ENCODE measurements around the gene IFNLR1.

IFNLR1 gene

GRCh38 chr1:24173638-24174575 lies 13.2 kb downstream of the IFNLR1 start:
- DNase-seq, result no peak
- no peaks in the 10 kb centered on the region for H3K4me1 ChIP-seq (ENCODE audit: control extremely low read depth in 1 of 4, control insufficient read depth in 4 of 4, insufficient read depth in 4 of 4, low read length in 3 of 4)
- no peaks in the 10 kb centered on the region for H3K36me3 ChIP-seq (ENCODE audit: control insufficient read depth in 4 of 4, insufficient read depth in 4 of 4, low read length in 3 of 4)
- no peak overlapping the region for H3K4me3 ChIP-seq (ENCODE audit: control insufficient read depth in 1 of 7, extremely low read depth in 1 of 7, insufficient read depth in 4 of 7, low read depth in 2 of 7, low read length in 6 of 7)
- POLR2A ChIA-PET, result no interaction called here
- H3K27me3 ChIP-seq (replicated peaks in 2 of 5; ENCODE audit: control insufficient read depth in 4 of 5, insufficient read depth in 5 of 5, low read length in 4 of 5), result peaks cover 0 to 8% (median 0%) of the 10 kb centered on the region in 5 experiments
- CTCF ChIA-PET, result no interaction called here
- H3K27ac ChIP-seq (ENCODE audit: insufficient read depth in 1 of 2, low read depth in 1 of 2, low read length in 2 of 2, poor library complexity in 1 of 2, severe bottlenecking in 2 of 2), result no peak overlapping the region
- peaks cover 0 to 7% (median 0%) of the 10 kb centered on the region in 5 experiments for H3K9me3 ChIP-seq (ENCODE audit: control extremely low read depth in 1 of 5, control insufficient read depth in 4 of 5, insufficient read depth in 2 of 5, low read depth in 1 of 5, low read length in 4 of 5)
- WGBS (ENCODE audit: insufficient coverage), result 90% methylated on average over 5 of the region's 5 CpGs

- POLR2A ChIA-PET, result interaction anchor here (0.6 kb wide), 1 partner anchor 294 kb away, joined by 3 read pairs; no protein-coding TSS in a partner anchor
- 96% methylated on average over 5 of the region's 5 CpGs for WGBS (ENCODE audit: insufficient coverage)
- H3K27me3 ChIP-seq (replicated peaks in 2 of 5; ENCODE audit: control insufficient read depth in 4 of 5, insufficient read depth in 5 of 5, low read length in 4 of 5), result peaks cover 0 to 8% (median 0%) of the 10 kb centered on the region in 5 experiments
- no peak overlapping the region for H3K27ac ChIP-seq (ENCODE audit: insufficient read depth in 1 of 2, low read depth in 1 of 2, low read length in 2 of 2, poor library complexity in 1 of 2, severe bottlenecking in 2 of 2)
- H3K36me3 ChIP-seq (ENCODE audit: control insufficient read depth in 4 of 4, insufficient read depth in 4 of 4, low read length in 3 of 4), result no peaks in the 10 kb centered on the region
- no peak overlapping the region for H3K4me3 ChIP-seq (ENCODE audit: control insufficient read depth in 1 of 7, extremely low read depth in 1 of 7, insufficient read depth in 4 of 7, low read depth in 2 of 7, low read length in 6 of 7)
- H3K4me1 ChIP-seq (ENCODE audit: control extremely low read depth in 1 of 4, control insufficient read depth in 4 of 4, insufficient read depth in 4 of 4, low read length in 3 of 4), result no peaks in the 10 kb centered on the region
- CTCF ChIA-PET, result no interaction called here
- no peak for DNase-seq
- peaks cover 0 to 7% (median 0%) of the 10 kb centered on the region in 5 experiments for H3K9me3 ChIP-seq (ENCODE audit: control extremely low read depth in 1 of 5, control insufficient read depth in 4 of 5, insufficient read depth in 2 of 5, low read depth in 1 of 5, low read length in 4 of 5)
These were observed 14.5 kb downstream of the IFNLR1 start for GRCh38 chr1:24172598-24172997.

GRCh38 chr1:24169286-24169685 lies 17.8 kb downstream of the IFNLR1 start:
- CTCF ChIA-PET, result interaction anchor here (0.7 to 1.4 kb wide), 3 partner anchors 11 to 35 kb away, joined by 3 to 4 read pairs (median 4); no protein-coding TSS in a partner anchor
- Histone ChIP-seq H3K9me3 (ENCODE audit: control extremely low read depth in 1 of 5, control insufficient read depth in 4 of 5, insufficient read depth in 2 of 5, low read depth in 1 of 5, low read length in 4 of 5) (peaks cover 0 to 5% (median 0%) of the 10 kb centered on the region in 5 experiments), H3K4me3 (ENCODE audit: control insufficient read depth in 1 of 7, extremely low read depth in 1 of 7, insufficient read depth in 4 of 7, low read depth in 2 of 7, low read length in 6 of 7) (no peak overlapping the region), H3K4me1 (ENCODE audit: control extremely low read depth in 1 of 4, control insufficient read depth in 4 of 4, insufficient read depth in 4 of 4, low read length in 3 of 4) (no peaks in the 10 kb centered on the region), H3K27me3 (replicated peaks in 2 of 5; ENCODE audit: control insufficient read depth in 4 of 5, insufficient read depth in 5 of 5, low read length in 4 of 5) (peaks cover 0 to 4% (median 0%) of the 10 kb centered on the region in 5 experiments), H3K27ac (ENCODE audit: insufficient read depth in 1 of 2, low read depth in 1 of 2, low read length in 2 of 2, poor library complexity in 1 of 2, severe bottlenecking in 2 of 2) (no peak overlapping the region), H3K36me3 (ENCODE audit: control insufficient read depth in 4 of 4, insufficient read depth in 4 of 4, low read length in 3 of 4) (no peaks in the 10 kb centered on the region)
- no peak for DNase-seq
- POLR2A ChIA-PET, result no interaction called here
- WGBS (ENCODE audit: insufficient coverage), result 96% methylated on average over 10 of the region's 12 CpGs

GRCh38 chr1:24168245-24168644 lies 18.8 kb downstream of the IFNLR1 start:
- CTCF ChIA-PET, result no interaction called here
- POLR2A ChIA-PET, result interaction anchor here (0.7 kb wide), 1 partner anchor 31 kb away, joined by 3 read pairs; no protein-coding TSS in a partner anchor
- no peaks in the 10 kb centered on the region for H3K36me3 ChIP-seq (ENCODE audit: control insufficient read depth in 4 of 4, insufficient read depth in 4 of 4, low read length in 3 of 4)

GRCh38 chr1:24167008-24167407 lies 20.1 kb downstream of the IFNLR1 start:
- no peaks in the 10 kb centered on the region for H3K4me1 ChIP-seq (ENCODE audit: control extremely low read depth in 1 of 4, control insufficient read depth in 4 of 4, insufficient read depth in 4 of 4, low read length in 3 of 4)
- ChIA-PET CTCF (interaction anchor here (0.8 kb wide), 1 partner anchor 18 kb away, joined by 3 read pairs; no protein-coding TSS in a partner anchor), POLR2A (no interaction called here)
- no peak for DNase-seq
- peaks cover 0 to 1% (median 0%) of the 10 kb centered on the region in 5 experiments for H3K27me3 ChIP-seq (replicated peaks in 2 of 5; ENCODE audit: control insufficient read depth in 4 of 5, insufficient read depth in 5 of 5, low read length in 4 of 5)
- no peak overlapping the region for H3K27ac ChIP-seq (ENCODE audit: insufficient read depth in 1 of 2, low read depth in 1 of 2, low read length in 2 of 2, poor library complexity in 1 of 2, severe bottlenecking in 2 of 2)
- H3K36me3 ChIP-seq (ENCODE audit: control insufficient read depth in 4 of 4, insufficient read depth in 4 of 4, low read length in 3 of 4), result no peaks in the 10 kb centered on the region
- no peaks in the 10 kb centered on the region for H3K9me3 ChIP-seq (ENCODE audit: control extremely low read depth in 1 of 5, control insufficient read depth in 4 of 5, insufficient read depth in 2 of 5, low read depth in 1 of 5, low read length in 4 of 5)
- 80% methylated on average over 3 of the region's 4 CpGs for WGBS (ENCODE audit: insufficient coverage)
- no peak overlapping the region for H3K4me3 ChIP-seq (ENCODE audit: control insufficient read depth in 1 of 7, extremely low read depth in 1 of 7, insufficient read depth in 4 of 7, low read depth in 2 of 7, low read length in 6 of 7)

More at GRCh38 chr1:24168245-24168644, 18.8 kb downstream of the IFNLR1 start:
- H3K9me3 ChIP-seq (ENCODE audit: control extremely low read depth in 1 of 5, control insufficient read depth in 4 of 5, insufficient read depth in 2 of 5, low read depth in 1 of 5, low read length in 4 of 5), result no peaks in the 10 kb centered on the region
- H3K27ac ChIP-seq (ENCODE audit: insufficient read depth in 1 of 2, low read depth in 1 of 2, low read length in 2 of 2, poor library complexity in 1 of 2, severe bottlenecking in 2 of 2), result no peak overlapping the region
- WGBS (ENCODE audit: insufficient coverage), result 96% methylated on average over 7 of the region's 7 CpGs
- no peak overlapping the region for H3K4me3 ChIP-seq (ENCODE audit: control insufficient read depth in 1 of 7, extremely low read depth in 1 of 7, insufficient read depth in 4 of 7, low read depth in 2 of 7, low read length in 6 of 7)
- no peak for DNase-seq
- H3K27me3 ChIP-seq (replicated peaks in 2 of 5; ENCODE audit: control insufficient read depth in 4 of 5, insufficient read depth in 5 of 5, low read length in 4 of 5), result peaks cover 0 to 4% (median 0%) of the 10 kb centered on the region in 5 experiments
- H3K4me1 ChIP-seq (ENCODE audit: control extremely low read depth in 1 of 4, control insufficient read depth in 4 of 4, insufficient read depth in 4 of 4, low read length in 3 of 4), result no peaks in the 10 kb centered on the region

- Histone ChIP-seq H3K36me3 (ENCODE audit: control insufficient read depth in 4 of 4, insufficient read depth in 4 of 4, low read length in 3 of 4) (no peaks in the 10 kb centered on the region), H3K4me3 (ENCODE audit: control insufficient read depth in 1 of 7, extremely low read depth in 1 of 7, insufficient read depth in 4 of 7, low read depth in 2 of 7, low read length in 6 of 7) (no peak overlapping the region), H3K9me3 (ENCODE audit: control extremely low read depth in 1 of 5, control insufficient read depth in 4 of 5, insufficient read depth in 2 of 5, low read depth in 1 of 5, low read length in 4 of 5) (no peaks in the 10 kb centered on the region), H3K27me3 (replicated peaks in 2 of 5; ENCODE audit: control insufficient read depth in 4 of 5, insufficient read depth in 5 of 5, low read length in 4 of 5) (peaks cover 0 to 1% (median 0%) of the 10 kb centered on the region in 5 experiments), H3K4me1 (ENCODE audit: control extremely low read depth in 1 of 4, control insufficient read depth in 4 of 4, insufficient read depth in 4 of 4, low read length in 3 of 4) (no peaks in the 10 kb centered on the region), H3K27ac (ENCODE audit: insufficient read depth in 1 of 2, low read depth in 1 of 2, low read length in 2 of 2, poor library complexity in 1 of 2, severe bottlenecking in 2 of 2) (no peak overlapping the region)
- no peak for DNase-seq
- WGBS (ENCODE audit: insufficient coverage), result 100% methylated on average over 2 of the region's 2 CpGs
- CTCF ChIA-PET, result interaction anchor here (1.0 kb wide), 1 partner anchor 16 kb away, joined by 3 read pairs; no protein-coding TSS in a partner anchor
- POLR2A ChIA-PET, result interaction anchor here (1.2 kb wide), 1 partner anchor 10 kb away, joined by 4 read pairs; no protein-coding TSS in a partner anchor
These were observed 21.6 kb downstream of the IFNLR1 start for GRCh38 chr1:24165500-24165899.

GRCh38 chr1:24164004-24164403 lies 23.1 kb downstream of the IFNLR1 start:
- 100% methylated on average over 3 of the region's 3 CpGs for WGBS (ENCODE audit: insufficient coverage)
- Histone ChIP-seq H3K27ac (ENCODE audit: insufficient read depth in 1 of 2, low read depth in 1 of 2, low read length in 2 of 2, poor library complexity in 1 of 2, severe bottlenecking in 2 of 2) (no peak overlapping the region), H3K27me3 (replicated peaks in 2 of 5; ENCODE audit: control insufficient read depth in 4 of 5, insufficient read depth in 5 of 5, low read length in 4 of 5) (peaks cover 0 to 1% (median 0%) of the 10 kb centered on the region in 5 experiments), H3K9me3 (ENCODE audit: control extremely low read depth in 1 of 5, control insufficient read depth in 4 of 5, insufficient read depth in 2 of 5, low read depth in 1 of 5, low read length in 4 of 5) (no peaks in the 10 kb centered on the region), H3K4me1 (ENCODE audit: control extremely low read depth in 1 of 4, control insufficient read depth in 4 of 4, insufficient read depth in 4 of 4, low read length in 3 of 4) (no peaks in the 10 kb centered on the region), H3K4me3 (ENCODE audit: control insufficient read depth in 1 of 7, extremely low read depth in 1 of 7, insufficient read depth in 4 of 7, low read depth in 2 of 7, low read length in 6 of 7) (no peak overlapping the region), H3K36me3 (ENCODE audit: control insufficient read depth in 4 of 4, insufficient read depth in 4 of 4, low read length in 3 of 4) (no peaks in the 10 kb centered on the region)
- ChIA-PET CTCF (no interaction called here), POLR2A (no interaction called here)
- no peak for DNase-seq
